SK-N-SH (cell line): ENCODE measurements around the gene KCNN2. TPM values are rescaled to one million over a fixed set of nuclear protein-coding genes. Genes with fewer than 3 reads are reported as not detected.

Experiments
- CTCF ChIA-PET: fragments of 300-600, 350-600 bp; formaldehyde crosslinking; extraction: SDS; loops from one replicate; lab custom pipeline; 2021; lab: Yijun Ruan, JAX
- POLR2A ChIA-PET: fragments of 350-600 bp; sonication (Branson Sonifier 250); formaldehyde crosslinking; extraction: SDS; loops from one replicate; lab custom pipeline; 2020; ENCODE audit warnings: antibody characterized with exemption, inconsistent platforms; lab: Yijun Ruan, JAX
- DNase-seq: peaks from one replicate; pipeline ENCODE4 v3.0.0; 2012
- H2AFZ ChIP-seq: fragments of 200-600 bp; sonication (generic); 2 replicates; pipeline ENCODE4 v1.8.1; 2016; ENCODE audit warnings: antibody characterized with exemption, mild to moderate bottlenecking, low read depth
- H3F3A ChIP-seq: fragments of 200-600 bp; sonication (generic); replicated peaks from 2 replicates; pipeline ENCODE3; 2016; ENCODE audit warnings: antibody characterized with exemption, mild to moderate bottlenecking; ENCODE audit not compliant: insufficient read depth
- H3K27ac ChIP-seq, 2 experiments: fragments of 200-500 bp in 1 of 2; fragments of 200-600 bp in 1 of 2; sonication (Bioruptor generic) in 1 of 2; sonication (generic), shearing (Covaris generic) in 1 of 2; 2 replicates each; pipeline versions ENCODE4 v1.5.1 to v1.6.1; 2014 to 2016; ENCODE audit warnings: low read depth in 2 of 2, inconsistent platforms in 1 of 2, low read length in 1 of 2, mild to moderate bottlenecking in 1 of 2, mixed read lengths in 1 of 2
- H3K27me3 ChIP-seq: fragments of 200-600 bp; sonication (generic), shearing (Covaris generic); 2 replicates; pipeline ENCODE4 v1.6.1; 2016; ENCODE audit warnings: mixed run types; ENCODE audit not compliant: insufficient read depth
- H3K36me3 ChIP-seq, 2 experiments: fragments of 200-500 bp in 1 of 2; fragments of 200-600 bp in 1 of 2; sonication (Bioruptor generic) in 1 of 2; sonication (generic) in 1 of 2; replicated peaks in 1 of 2; 2 replicates each; pipeline versions ENCODE3 to v1.5.1; 2014 to 2016; ENCODE audit warnings: low read length in 1 of 2, mild to moderate bottlenecking in 1 of 2; ENCODE audit not compliant: insufficient read depth in 2 of 2, control insufficient read depth in 1 of 2
- H3K4me1 ChIP-seq, 2 experiments: fragments of 200-500 bp in 1 of 2; fragments of 200-600 bp in 1 of 2; sonication (Bioruptor generic) in 1 of 2; sonication (generic), shearing (Covaris generic) in 1 of 2; 2 replicates each; pipeline versions ENCODE4 v1.5.1 to v1.6.1; 2014 to 2016; ENCODE audit warnings: low read depth in 1 of 2, low read length in 1 of 2, mixed run types in 1 of 2; ENCODE audit not compliant: insufficient read depth in 2 of 2, control insufficient read depth in 1 of 2
- H3K4me2 ChIP-seq: fragments of 200-600 bp; sonication (generic), shearing (Covaris generic); 2 replicates; pipeline ENCODE4 v1.6.1; 2017; ENCODE audit warnings: mixed run types
- H3K4me3 ChIP-seq, 2 experiments: fragments of 200-500 bp in 1 of 2; fragments of 200-600 bp in 1 of 2; sonication (Bioruptor generic) in 1 of 2; sonication (generic), shearing (Covaris generic) in 1 of 2; 2 replicates each; pipeline versions ENCODE4 v1.5.1 to v1.8.1; 2014 to 2016; ENCODE audit warnings: low read depth in 2 of 2, inconsistent platforms in 1 of 2, low read length in 1 of 2, mild to moderate bottlenecking in 1 of 2, mixed read lengths in 1 of 2, moderate library complexity in 1 of 2
- H3K79me2 ChIP-seq: fragments of 200-600 bp; sonication (generic); 2 replicates; pipeline ENCODE4 v1.8.1; 2017; ENCODE audit warnings: mild to moderate bottlenecking; ENCODE audit not compliant: insufficient read depth
- H3K9ac ChIP-seq: fragments of 200-600 bp; sonication (generic); 2 replicates; pipeline ENCODE4 v1.6.1; 2017; ENCODE audit warnings: mixed run types
- H3K9me2 ChIP-seq: fragments of 200-600 bp; sonication (generic); 2 replicates; pipeline ENCODE4 v1.6.1; 2017; ENCODE audit warnings: mixed run types
- H3K9me3 ChIP-seq: fragments of 200-600 bp; sonication (generic); 2 replicates; pipeline ENCODE4 v1.6.1; 2017; ENCODE audit warnings: mixed run types, mild to moderate bottlenecking, moderate library complexity
- H4K20me1 ChIP-seq: fragments of 200-600 bp; sonication (generic); 2 replicates; pipeline ENCODE4 v1.6.1; 2017; ENCODE audit warnings: mild to moderate bottlenecking, mixed run types; ENCODE audit not compliant: insufficient read depth
- CHD2 ChIP-seq: fragments of 150-350 bp; IDR thresholded peaks from 2 replicates; pipeline ENCODE4 v1.6.1; 2018; ENCODE audit warnings: low read length; ENCODE audit not compliant: partially characterized antibody
- ELF1 ChIP-seq: IDR thresholded peaks from 2 replicates; pipeline ENCODE4 v1.4.0; 2012
- FOXM1 ChIP-seq: IDR thresholded peaks from 2 replicates; pipeline ENCODE4 v1.4.0; 2012; ENCODE audit warnings: low read depth, mild to moderate bottlenecking
- GABPA ChIP-seq: IDR thresholded peaks from 2 replicates; pipeline ENCODE4 v1.4.0; 2012; ENCODE audit warnings: low read depth, mild to moderate bottlenecking
- JUND ChIP-seq: IDR thresholded peaks from 2 replicates; pipeline ENCODE4 v1.4.0; 2012
- MEF2A ChIP-seq: IDR thresholded peaks from 2 replicates; pipeline ENCODE4 v1.4.0; 2012; ENCODE audit warnings: low read depth, borderline replicate concordance
- MXI1 ChIP-seq: IDR thresholded peaks from 2 replicates; pipeline ENCODE4 v1.6.1; 2012; ENCODE audit warnings: mild to moderate bottlenecking, low read depth, low read length, improper control_type of control experiment
- NFIC ChIP-seq: IDR thresholded peaks from 2 replicates; pipeline ENCODE4 v1.4.0; 2012; ENCODE audit warnings: borderline replicate concordance
- POLR2AphosphoS5 ChIP-seq: IDR thresholded peaks from 2 replicates; pipeline ENCODE4 v1.6.1; 2012; ENCODE audit warnings: low read depth, low read length
- SIN3A ChIP-seq: IDR thresholded peaks from 2 replicates; pipeline ENCODE4 v1.6.1; 2012; ENCODE audit warnings: low read depth, mild to moderate bottlenecking, low read length, moderate library complexity, borderline replicate concordance
- TCF12 ChIP-seq: IDR thresholded peaks from 2 replicates; pipeline ENCODE4 v1.4.0; 2012
- TEAD4 ChIP-seq: IDR thresholded peaks from 2 replicates; pipeline ENCODE4 v1.4.0; 2012; ENCODE audit warnings: mild to moderate bottlenecking, borderline replicate concordance; ENCODE audit not compliant: insufficient read depth
- ZBTB33 ChIP-seq: IDR thresholded peaks from 2 replicates; pipeline ENCODE4 v1.4.0; 2012; ENCODE audit warnings: low read depth, borderline replicate concordance
- WGBS: methylation state at CpG from one replicate; pipeline ENCODE4 v1.1.6; 2017; ENCODE audit warnings: low lambda C conversion rate; 5-methylcytosine and 5-hydroxymethylcytosine counted together
- polyA plus RNA-seq, 3 experiments: library from polyadenylated mRNA; depleted of rRNA; stranded (reverse); fragments of >200 nt; gene quantifications; 2 replicates each; pipeline ENCODE4 v1.2.3, GENCODE V29; 2012
- TF ChIP-seq, protein P1 (sequence below): IDR thresholded peaks from 2 replicates; pipeline ENCODE4 v1.6.1; 2012; ENCODE audit warnings: mild to moderate bottlenecking, low read depth, low read length, moderate library complexity
- TF ChIP-seq, protein P2 (sequence below): fragments of 150-350 bp; IDR thresholded peaks from 2 replicates; pipeline ENCODE4 v1.6.1; 2017; ENCODE audit warnings: antibody characterized with exemption, low read length, low read depth, borderline replicate concordance
- TF ChIP-seq, protein P3 (sequence below): fragments of 200-600 bp; sonication (generic); IDR thresholded peaks from 2 replicates; pipeline ENCODE4 v1.6.1; 2017; ENCODE audit warnings: antibody characterized with exemption, mild to moderate bottlenecking, moderate library complexity

Gene KCNN2
- polyA plus RNA-seq, 1 of the 3 experiments (the other 2 are of a cell fraction), result not detected

DNA sequence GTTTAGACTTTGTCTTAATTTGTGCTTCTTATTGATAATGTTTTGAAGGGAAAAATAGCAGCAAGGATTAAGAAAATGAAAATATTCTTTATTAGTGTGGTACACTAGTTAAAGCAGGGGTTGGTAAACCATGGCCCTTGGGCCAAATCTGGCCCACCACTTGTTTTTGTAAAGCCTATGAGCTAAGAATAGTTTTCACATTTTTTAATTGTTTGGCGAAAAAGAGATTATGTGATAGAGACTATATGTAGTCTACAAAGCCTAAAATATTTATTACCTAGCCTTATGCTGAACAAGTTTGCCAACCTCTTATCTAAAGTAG is 57.2 kb downstream of the KCNN2 start:
- H3K4me3 ChIP-seq, result no peak overlapping the region
- DNase-seq, result no peak
- TF ChIP-seq POLR2AphosphoS5 (no peak), TCF12 (no peak), FOXM1 (no peak), NFIC (no peak), TEAD4 (no peak), ELF1 (no peak), CHD2 (no peak), GABPA (no peak), JUND (no peak), MEF2A (no peak), ZBTB33 (no peak), SIN3A (no peak), MXI1 (no peak)
- TF ChIP-seq, protein P1, sequence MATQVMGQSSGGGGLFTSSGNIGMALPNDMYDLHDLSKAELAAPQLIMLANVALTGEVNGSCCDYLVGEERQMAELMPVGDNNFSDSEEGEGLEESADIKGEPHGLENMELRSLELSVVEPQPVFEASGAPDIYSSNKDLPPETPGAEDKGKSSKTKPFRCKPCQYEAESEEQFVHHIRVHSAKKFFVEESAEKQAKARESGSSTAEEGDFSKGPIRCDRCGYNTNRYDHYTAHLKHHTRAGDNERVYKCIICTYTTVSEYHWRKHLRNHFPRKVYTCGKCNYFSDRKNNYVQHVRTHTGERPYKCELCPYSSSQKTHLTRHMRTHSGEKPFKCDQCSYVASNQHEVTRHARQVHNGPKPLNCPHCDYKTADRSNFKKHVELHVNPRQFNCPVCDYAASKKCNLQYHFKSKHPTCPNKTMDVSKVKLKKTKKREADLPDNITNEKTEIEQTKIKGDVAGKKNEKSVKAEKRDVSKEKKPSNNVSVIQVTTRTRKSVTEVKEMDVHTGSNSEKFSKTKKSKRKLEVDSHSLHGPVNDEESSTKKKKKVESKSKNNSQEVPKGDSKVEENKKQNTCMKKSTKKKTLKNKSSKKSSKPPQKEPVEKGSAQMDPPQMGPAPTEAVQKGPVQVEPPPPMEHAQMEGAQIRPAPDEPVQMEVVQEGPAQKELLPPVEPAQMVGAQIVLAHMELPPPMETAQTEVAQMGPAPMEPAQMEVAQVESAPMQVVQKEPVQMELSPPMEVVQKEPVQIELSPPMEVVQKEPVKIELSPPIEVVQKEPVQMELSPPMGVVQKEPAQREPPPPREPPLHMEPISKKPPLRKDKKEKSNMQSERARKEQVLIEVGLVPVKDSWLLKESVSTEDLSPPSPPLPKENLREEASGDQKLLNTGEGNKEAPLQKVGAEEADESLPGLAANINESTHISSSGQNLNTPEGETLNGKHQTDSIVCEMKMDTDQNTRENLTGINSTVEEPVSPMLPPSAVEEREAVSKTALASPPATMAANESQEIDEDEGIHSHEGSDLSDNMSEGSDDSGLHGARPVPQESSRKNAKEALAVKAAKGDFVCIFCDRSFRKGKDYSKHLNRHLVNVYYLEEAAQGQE, result no peak
- TF ChIP-seq, protein P2, sequence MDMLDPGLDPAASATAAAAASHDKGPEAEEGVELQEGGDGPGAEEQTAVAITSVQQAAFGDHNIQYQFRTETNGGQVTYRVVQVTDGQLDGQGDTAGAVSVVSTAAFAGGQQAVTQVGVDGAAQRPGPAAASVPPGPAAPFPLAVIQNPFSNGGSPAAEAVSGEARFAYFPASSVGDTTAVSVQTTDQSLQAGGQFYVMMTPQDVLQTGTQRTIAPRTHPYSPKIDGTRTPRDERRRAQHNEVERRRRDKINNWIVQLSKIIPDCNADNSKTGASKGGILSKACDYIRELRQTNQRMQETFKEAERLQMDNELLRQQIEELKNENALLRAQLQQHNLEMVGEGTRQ, result no peak
- TF ChIP-seq, protein P3, sequence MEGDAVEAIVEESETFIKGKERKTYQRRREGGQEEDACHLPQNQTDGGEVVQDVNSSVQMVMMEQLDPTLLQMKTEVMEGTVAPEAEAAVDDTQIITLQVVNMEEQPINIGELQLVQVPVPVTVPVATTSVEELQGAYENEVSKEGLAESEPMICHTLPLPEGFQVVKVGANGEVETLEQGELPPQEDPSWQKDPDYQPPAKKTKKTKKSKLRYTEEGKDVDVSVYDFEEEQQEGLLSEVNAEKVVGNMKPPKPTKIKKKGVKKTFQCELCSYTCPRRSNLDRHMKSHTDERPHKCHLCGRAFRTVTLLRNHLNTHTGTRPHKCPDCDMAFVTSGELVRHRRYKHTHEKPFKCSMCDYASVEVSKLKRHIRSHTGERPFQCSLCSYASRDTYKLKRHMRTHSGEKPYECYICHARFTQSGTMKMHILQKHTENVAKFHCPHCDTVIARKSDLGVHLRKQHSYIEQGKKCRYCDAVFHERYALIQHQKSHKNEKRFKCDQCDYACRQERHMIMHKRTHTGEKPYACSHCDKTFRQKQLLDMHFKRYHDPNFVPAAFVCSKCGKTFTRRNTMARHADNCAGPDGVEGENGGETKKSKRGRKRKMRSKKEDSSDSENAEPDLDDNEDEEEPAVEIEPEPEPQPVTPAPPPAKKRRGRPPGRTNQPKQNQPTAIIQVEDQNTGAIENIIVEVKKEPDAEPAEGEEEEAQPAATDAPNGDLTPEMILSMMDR, result no peak
- no peaks in the 10 kb centered on the region for H3K4me1 ChIP-seq
- no peak overlapping the region for H3K4me2 ChIP-seq
- 76% methylated on average over 1 of the region's 1 CpG for WGBS
- H3K9ac ChIP-seq, result no peak overlapping the region
- H3K79me2 ChIP-seq, result no peaks in the 10 kb centered on the region
- H4K20me1 ChIP-seq, result no peaks in the 10 kb centered on the region
- no peaks in the 10 kb centered on the region for H3K9me3 ChIP-seq
- no peak overlapping the region for H2AFZ ChIP-seq
- no peaks in the 10 kb centered on the region for H3K9me2 ChIP-seq
- no peak overlapping the region for H3K27ac ChIP-seq
- ChIA-PET POLR2A (no interaction called here), CTCF (interaction anchor here (3.4 kb wide), 1 partner anchor 31 kb away, joined by 12 read pairs; no protein-coding TSS in a partner anchor)
- H3K36me3 ChIP-seq, result no peaks in the 10 kb centered on the region
- H3F3A ChIP-seq, result no peaks in the 10 kb centered on the region
- H3K27me3 ChIP-seq, result no peaks in the 10 kb centered on the region
